ENCODE results near the gene ZNF70. TPM values are rescaled to one million over a fixed set of nuclear protein-coding genes. Genes with fewer than 3 reads are reported as not detected.

The ZNF70 gene
- total RNA-seq, 4 donors from 2014 or later = 3.5 to 8.0 (median 5.5) TPM

DNA sequence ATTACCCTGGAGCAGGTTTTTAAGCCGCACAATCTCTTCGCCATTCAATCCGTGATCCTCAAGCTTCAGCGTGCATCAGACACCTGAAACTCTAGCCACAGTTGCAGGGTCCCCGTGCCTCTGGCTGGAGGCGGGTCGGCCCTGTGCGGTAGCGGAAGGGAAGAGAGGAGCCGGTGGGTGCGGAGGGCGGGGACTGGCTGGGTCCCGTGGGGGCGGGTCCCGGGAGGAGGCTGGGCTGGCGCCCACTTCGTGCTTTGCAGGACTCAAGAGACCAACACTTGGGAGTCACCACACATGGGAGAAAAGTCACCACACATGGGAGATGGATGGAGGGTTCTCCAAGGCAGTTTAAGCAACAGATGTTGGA lies 12.7 kb upstream of the ZNF70 start:
- Histone ChIP-seq H3K9me3 (no peaks in the 10 kb centered on the region), H3K4me1 (peaks cover 0 to 62% (median under 1%) of the 10 kb centered on the region in 3 donors), H3K27ac (peak overlapping the region in 3 of 4 donors; percentile 26 to 53 (median 44)), H3K36me3 (peaks cover 0 to 3% of the 10 kb centered on the region in 2 donors), H3K4me3 (peak overlapping the region in 1 of 2 donors; percentile 32), H3K27me3 (no peaks in the 10 kb centered on the region)
- 40% methylated on average over 1 of the region's 17 CpGs; no CpG with 5 or more reads in 1 of the 2 donors for WGBS, 2 donors (ENCODE audit: low coverage in 1 of 2)
- TF ChIP-seq POLR2A (IDR thresholded peaks at IDR 0.05) (no peak), POLR2AphosphoS5 (IDR thresholded peaks at IDR 0.05) (no peak), EP300 (IDR thresholded peaks at IDR 0.05) (no peak)
- TF ChIP-seq, protein P1, sequence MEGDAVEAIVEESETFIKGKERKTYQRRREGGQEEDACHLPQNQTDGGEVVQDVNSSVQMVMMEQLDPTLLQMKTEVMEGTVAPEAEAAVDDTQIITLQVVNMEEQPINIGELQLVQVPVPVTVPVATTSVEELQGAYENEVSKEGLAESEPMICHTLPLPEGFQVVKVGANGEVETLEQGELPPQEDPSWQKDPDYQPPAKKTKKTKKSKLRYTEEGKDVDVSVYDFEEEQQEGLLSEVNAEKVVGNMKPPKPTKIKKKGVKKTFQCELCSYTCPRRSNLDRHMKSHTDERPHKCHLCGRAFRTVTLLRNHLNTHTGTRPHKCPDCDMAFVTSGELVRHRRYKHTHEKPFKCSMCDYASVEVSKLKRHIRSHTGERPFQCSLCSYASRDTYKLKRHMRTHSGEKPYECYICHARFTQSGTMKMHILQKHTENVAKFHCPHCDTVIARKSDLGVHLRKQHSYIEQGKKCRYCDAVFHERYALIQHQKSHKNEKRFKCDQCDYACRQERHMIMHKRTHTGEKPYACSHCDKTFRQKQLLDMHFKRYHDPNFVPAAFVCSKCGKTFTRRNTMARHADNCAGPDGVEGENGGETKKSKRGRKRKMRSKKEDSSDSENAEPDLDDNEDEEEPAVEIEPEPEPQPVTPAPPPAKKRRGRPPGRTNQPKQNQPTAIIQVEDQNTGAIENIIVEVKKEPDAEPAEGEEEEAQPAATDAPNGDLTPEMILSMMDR (IDR thresholded peaks at IDR 0.05) = no peak
- ATAC-seq = no peak

DNA sequence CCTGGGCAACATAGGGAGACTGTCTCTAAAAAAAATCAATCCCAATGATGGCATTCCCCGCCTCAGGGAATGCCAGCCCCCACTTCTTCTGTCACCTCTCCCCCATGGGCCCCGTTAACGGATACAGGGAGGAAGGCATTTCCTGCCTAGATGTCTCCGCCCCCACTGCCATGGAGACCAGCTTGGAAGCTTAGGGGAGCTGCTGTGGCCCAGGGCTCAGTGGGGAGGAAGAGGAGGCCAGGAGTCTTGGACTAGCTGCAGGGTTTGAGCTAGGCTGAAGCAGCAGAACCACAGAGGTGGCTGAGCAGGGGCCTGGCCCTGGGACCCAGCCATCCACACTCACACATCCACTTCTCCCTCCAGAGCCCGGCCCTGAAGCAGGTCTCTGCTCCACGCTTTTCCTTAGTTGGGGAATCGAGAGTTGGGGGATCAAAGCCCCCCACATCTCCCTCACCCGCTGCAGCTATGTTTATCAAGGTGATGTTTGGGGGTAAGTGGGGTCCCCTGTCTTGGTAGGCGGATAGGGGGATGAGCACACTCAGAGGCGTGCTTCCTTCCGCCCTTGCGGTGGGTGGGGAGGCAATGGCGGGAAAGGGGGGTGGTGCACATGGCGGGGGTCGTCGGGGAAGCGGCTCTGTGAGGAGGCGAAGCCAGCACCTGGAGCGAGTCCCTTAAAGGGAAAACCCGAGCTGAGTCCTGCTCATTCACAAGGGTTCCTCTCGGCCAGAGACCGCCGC lies 12.1 kb upstream of the ZNF70 start, which contains the start of gene C22orf15:
TSS of gene C22orf15 (plus strand) at position 149 of the 737 bp plus-strand sequence. CDS start at position 466, 317 bp downstream.
- H3K4me1 ChIP-seq = peaks cover 0 to 56% (median 0%) of the 10 kb centered on the region in 3 donors
- peak within 1 kb of the TSS in 1 of 2 donors; percentile 32 for H3K4me3 ChIP-seq
- H3K27me3 ChIP-seq = no peaks in the 10 kb centered on the region
- ATAC-seq = no peak
- no peaks in the 10 kb centered on the region for H3K9me3 ChIP-seq
- WGBS, 2 donors (ENCODE audit: low coverage in 1 of 2) = 27 to 48% methylated on average over 3 to 6 of the region's 23 CpGs
- peak within 1 kb of the TSS in 3 of 4 donors; percentile 26 to 53 (median 44) for H3K27ac ChIP-seq
- peaks cover 0 to 3% of the 10 kb centered on the region in 2 donors for H3K36me3 ChIP-seq
- TF ChIP-seq POLR2AphosphoS5 (IDR thresholded peaks at IDR 0.05) = no peak
- no peak for TF ChIP-seq EP300 (IDR thresholded peaks at IDR 0.05)
- TF ChIP-seq, protein P1 (IDR thresholded peaks at IDR 0.05) = no peak

DNA sequence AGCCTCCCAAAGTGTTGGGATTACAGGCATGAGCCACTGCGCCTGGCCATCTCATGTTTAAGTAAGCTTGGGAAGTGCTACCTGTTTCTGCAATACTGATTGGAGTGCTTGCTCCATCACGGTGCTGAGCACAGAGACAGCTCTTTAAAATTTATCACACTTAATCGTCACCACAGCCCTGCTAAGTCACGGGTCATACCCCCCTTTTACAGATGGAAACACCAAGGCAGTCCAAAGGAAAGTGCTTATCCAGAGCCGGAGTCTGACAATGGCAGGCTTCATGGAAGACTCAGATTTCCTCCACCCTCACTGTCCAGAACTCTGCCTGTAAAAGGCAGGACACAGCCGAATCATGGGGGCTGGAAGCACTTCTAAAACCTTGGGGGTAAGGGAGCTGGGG lies 9.1 kb upstream of the ZNF70 start:
- no peak for ATAC-seq
- H3K36me3 ChIP-seq = no peaks in the 10 kb centered on the region
- no peaks in the 10 kb centered on the region for H3K27me3 ChIP-seq
- WGBS, 2 donors (ENCODE audit: low coverage in 1 of 2) = 75 to 88% methylated on average over 2 to 3 of the region's 6 CpGs
- no peak overlapping the region for H3K27ac ChIP-seq
- peaks cover 0 to 27% (median 0%) of the 10 kb centered on the region in 3 donors for H3K4me1 ChIP-seq
- no peak overlapping the region for H3K4me3 ChIP-seq
- no peaks in the 10 kb centered on the region for H3K9me3 ChIP-seq
- TF ChIP-seq, protein P1 (IDR thresholded peaks at IDR 0.05) = no peak
- no peak for TF ChIP-seq EP300 (IDR thresholded peaks at IDR 0.05)
- no peak for TF ChIP-seq POLR2AphosphoS5 (IDR thresholded peaks at IDR 0.05)
- TF ChIP-seq POLR2A (IDR thresholded peaks at IDR 0.05) = no peak

DNA sequence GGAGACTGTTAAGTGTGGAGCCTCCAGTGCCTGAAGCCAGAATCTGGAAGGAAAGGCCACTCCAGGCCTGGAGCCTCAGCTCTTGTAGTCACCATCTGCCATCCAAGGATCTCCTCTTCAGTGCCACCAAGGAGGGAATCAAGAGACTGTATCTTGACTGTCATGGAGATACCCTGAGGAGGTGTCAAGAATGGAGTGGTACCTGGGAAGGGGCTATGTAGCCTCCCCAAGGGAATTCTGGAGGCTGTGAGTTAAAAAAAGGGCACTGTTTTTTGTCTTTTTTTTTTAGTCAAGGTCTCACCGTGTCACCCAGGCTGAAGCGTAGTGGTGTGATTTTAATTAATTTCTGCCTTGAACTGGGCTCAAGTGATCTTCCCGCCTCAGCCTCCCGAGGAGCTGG lies 8.7 kb upstream of the ZNF70 start:
- WGBS, 2 donors (ENCODE audit: low coverage in 1 of 2) = 81 to 96% methylated on average over 4 of the region's 4 CpGs
- ATAC-seq = no peak
- Histone ChIP-seq H3K4me3 (no peak overlapping the region), H3K27ac (no peak overlapping the region), H3K9me3 (no peaks in the 10 kb centered on the region), H3K36me3 (no peaks in the 10 kb centered on the region), H3K27me3 (no peaks in the 10 kb centered on the region), H3K4me1 (peaks cover 0 to 22% (median 0%) of the 10 kb centered on the region in 3 donors)
- TF ChIP-seq POLR2A (IDR thresholded peaks at IDR 0.05) (no peak), EP300 (IDR thresholded peaks at IDR 0.05) (no peak)

DNA sequence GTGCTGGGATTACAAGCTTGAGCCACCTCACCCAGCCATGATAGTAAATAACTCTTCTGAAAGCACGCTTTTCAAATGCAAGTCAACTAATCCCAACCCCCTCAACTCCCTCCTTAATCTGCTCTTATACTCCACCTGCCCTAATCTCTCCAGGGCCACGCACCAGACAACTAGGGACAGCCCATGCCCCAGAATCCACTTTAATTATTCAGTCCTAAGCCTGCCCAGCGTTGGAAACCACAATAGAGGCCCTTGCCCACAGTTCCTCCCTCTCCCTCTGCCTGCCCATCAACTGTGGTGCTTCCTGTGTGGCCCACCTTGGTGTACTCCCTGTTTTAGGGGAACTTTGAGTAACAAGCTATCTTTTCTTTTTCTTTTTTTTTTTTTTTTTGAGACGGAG lies 6.0 kb upstream of the ZNF70 start:
- Histone ChIP-seq H3K27me3 (no peaks in the 10 kb centered on the region), H3K4me3 (no peak overlapping the region), H3K36me3 (no peaks in the 10 kb centered on the region), H3K4me1 (peaks cover 0 to 5% (median 0%) of the 10 kb centered on the region in 3 donors), H3K9me3 (no peaks in the 10 kb centered on the region), H3K27ac (no peak overlapping the region)
- 61 to 79% methylated on average over 3 of the region's 4 CpGs for WGBS, 2 donors (ENCODE audit: low coverage in 1 of 2)
- no peak for ATAC-seq
- TF ChIP-seq EP300 (IDR thresholded peaks at IDR 0.05) (no peak), POLR2AphosphoS5 (IDR thresholded peaks at IDR 0.05) (no peak), POLR2A (IDR thresholded peaks at IDR 0.05) (no peak)
- TF ChIP-seq, protein P1 (IDR thresholded peaks at IDR 0.05) = no peak

Data from gastroesophageal sphincter (tissue), 4 donors.